Measurements from ENCODE around the gene TMBIM1. TPM values are rescaled to one million over a fixed set of nuclear protein-coding genes. Genes with fewer than 3 reads are reported as not detected.

The TMBIM1 gene, protein sequence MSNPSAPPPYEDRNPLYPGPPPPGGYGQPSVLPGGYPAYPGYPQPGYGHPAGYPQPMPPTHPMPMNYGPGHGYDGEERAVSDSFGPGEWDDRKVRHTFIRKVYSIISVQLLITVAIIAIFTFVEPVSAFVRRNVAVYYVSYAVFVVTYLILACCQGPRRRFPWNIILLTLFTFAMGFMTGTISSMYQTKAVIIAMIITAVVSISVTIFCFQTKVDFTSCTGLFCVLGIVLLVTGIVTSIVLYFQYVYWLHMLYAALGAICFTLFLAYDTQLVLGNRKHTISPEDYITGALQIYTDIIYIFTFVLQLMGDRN
- 100 to 1,000 TPM; 281 to 308 TPM for total RNA-seq
- polyA plus RNA-seq (ENCODE audit: insufficient read length in 6 of 6), result 10 to 100 TPM; 63.5 to 78.4 (median 70.6) TPM
- long read RNA-seq, donor 1, transcript TMBIM1-201 (12 exons, 2,371 nt), result major isoform, 14 of 21 reads
- long read RNA-seq, donor 1, partial matches to known transcripts, result 5 of 21 reads
- long read RNA-seq, donor 1, other reads (novel, unspliced or antisense), result 0 of 21 reads
- long read RNA-seq, donor 2, transcript TMBIM1-201 (12 exons, 2,371 nt), result major isoform, 16 of 17 reads
- long read RNA-seq, donor 2, partial matches to known transcripts, result 0 of 17 reads
- long read RNA-seq, donor 2, other reads (novel, unspliced or antisense), result 0 of 17 reads
- long read RNA-seq, donor 3, transcript TMBIM1-201 (12 exons, 2,371 nt), result major isoform, 9 of 9 reads
- long read RNA-seq, donor 3, partial matches to known transcripts, result 0 of 9 reads
- long read RNA-seq, donor 3, other reads (novel, unspliced or antisense), result 0 of 9 reads
- long read RNA-seq, donor 4, transcript TMBIM1-201 (12 exons, 2,371 nt), result major isoform, 71 of 92 reads
- long read RNA-seq, donor 4, partial matches to known transcripts, result 7 of 92 reads
- long read RNA-seq, donor 4, other reads (novel, unspliced or antisense), result 10 of 92 reads
- long read RNA-seq, donor 5, transcript TMBIM1-201 (12 exons, 2,371 nt), result major isoform, 15 of 16 reads
- long read RNA-seq, donor 5, partial matches to known transcripts, result 0 of 16 reads
- long read RNA-seq, donor 5, other reads (novel, unspliced or antisense), result 0 of 16 reads
- long read RNA-seq, donor 6, transcript TMBIM1-201 (12 exons, 2,371 nt), result major isoform, 18 of 18 reads
- long read RNA-seq, donor 6, partial matches to known transcripts, result 0 of 18 reads
- long read RNA-seq, donor 6, other reads (novel, unspliced or antisense), result 0 of 18 reads
- long read RNA-seq, donor 7, transcript TMBIM1-201 (12 exons, 2,371 nt), result major isoform, 13 of 13 reads
- long read RNA-seq, donor 7, partial matches to known transcripts, result 0 of 13 reads
- long read RNA-seq, donor 7, other reads (novel, unspliced or antisense), result 0 of 13 reads
- long read RNA-seq, donor 8, transcript TMBIM1-201 (12 exons, 2,371 nt), result major isoform, 11 of 11 reads
- long read RNA-seq, donor 8, partial matches to known transcripts, result 0 of 11 reads
- long read RNA-seq, donor 8, other reads (novel, unspliced or antisense), result 0 of 11 reads
- long read RNA-seq, donor 9, partial matches to known transcripts, result 0 of 1 reads
- long read RNA-seq, donor 9, other reads (novel, unspliced or antisense), result 0 of 1 reads
- long read RNA-seq, donor 10, transcript TMBIM1-201 (12 exons, 2,371 nt), result major isoform, 69 of 87 reads
- long read RNA-seq, donor 10, partial matches to known transcripts, result 8 of 87 reads
- long read RNA-seq, donor 10, other reads (novel, unspliced or antisense), result 9 of 87 reads
- long read RNA-seq, donor 11, transcript TMBIM1-201 (12 exons, 2,371 nt), result major isoform, 6 of 7 reads
- long read RNA-seq, donor 11, partial matches to known transcripts, result 0 of 7 reads
- long read RNA-seq, donor 11, other reads (novel, unspliced or antisense), result 0 of 7 reads
- long read RNA-seq, donor 12, transcript TMBIM1-201 (12 exons, 2,371 nt), result major isoform, 12 of 14 reads
- long read RNA-seq, donor 12, partial matches to known transcripts, result 0 of 14 reads
- long read RNA-seq, donor 12, other reads (novel, unspliced or antisense), result 0 of 14 reads

DNA sequence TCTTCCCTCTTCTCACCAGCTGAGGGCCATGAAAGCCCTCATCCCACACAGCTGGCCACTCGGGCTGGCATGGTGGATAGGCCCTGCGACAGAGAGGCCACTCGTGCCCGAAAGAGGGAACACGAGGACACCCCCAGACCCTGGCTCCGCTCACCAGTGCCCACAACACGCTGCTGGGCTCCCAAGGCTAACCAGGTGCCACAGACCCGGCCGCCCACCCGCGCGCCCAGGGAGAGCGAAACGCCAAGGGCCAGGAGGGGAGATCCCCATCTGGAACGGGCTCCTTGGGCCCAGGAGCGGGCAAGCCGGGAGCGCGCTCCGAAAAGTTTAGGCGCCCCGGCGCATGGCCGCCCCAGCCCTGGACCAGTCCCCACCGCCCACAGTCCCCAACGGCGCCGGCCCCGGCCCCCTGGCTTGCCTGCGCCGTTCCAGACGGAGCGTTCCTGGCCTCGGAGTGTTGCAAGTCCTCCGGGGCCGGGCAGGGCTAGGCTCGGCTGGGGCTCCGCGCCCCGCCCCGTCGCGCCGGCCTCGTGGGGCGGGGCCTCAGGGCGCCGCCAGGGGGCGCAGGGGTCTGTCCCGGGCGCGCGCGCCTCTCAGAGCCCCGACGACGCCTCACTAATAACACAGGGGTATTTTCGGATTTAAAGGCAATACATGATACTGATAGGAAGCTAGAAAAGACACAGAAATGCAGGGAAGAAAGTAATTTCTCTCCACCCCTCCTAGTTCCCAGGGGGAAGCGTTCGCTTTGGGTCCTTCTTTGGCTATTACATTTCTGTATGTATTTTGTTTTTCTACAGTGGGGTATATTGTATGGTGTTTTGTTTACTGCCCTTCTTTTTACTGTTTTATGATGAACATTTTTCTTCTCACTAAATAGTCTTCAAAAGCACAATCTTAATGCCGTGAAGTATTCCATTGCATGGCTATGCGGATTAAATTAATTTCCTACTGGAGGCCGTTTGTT, at the start of gene TMBIM1:
TSS of gene TMBIM1 (minus strand) at position 456 of the 967 bp plus-strand sequence. CDS start 10,362 bp downstream, outside the sequence.
- TF ChIP-seq, protein P1, sequence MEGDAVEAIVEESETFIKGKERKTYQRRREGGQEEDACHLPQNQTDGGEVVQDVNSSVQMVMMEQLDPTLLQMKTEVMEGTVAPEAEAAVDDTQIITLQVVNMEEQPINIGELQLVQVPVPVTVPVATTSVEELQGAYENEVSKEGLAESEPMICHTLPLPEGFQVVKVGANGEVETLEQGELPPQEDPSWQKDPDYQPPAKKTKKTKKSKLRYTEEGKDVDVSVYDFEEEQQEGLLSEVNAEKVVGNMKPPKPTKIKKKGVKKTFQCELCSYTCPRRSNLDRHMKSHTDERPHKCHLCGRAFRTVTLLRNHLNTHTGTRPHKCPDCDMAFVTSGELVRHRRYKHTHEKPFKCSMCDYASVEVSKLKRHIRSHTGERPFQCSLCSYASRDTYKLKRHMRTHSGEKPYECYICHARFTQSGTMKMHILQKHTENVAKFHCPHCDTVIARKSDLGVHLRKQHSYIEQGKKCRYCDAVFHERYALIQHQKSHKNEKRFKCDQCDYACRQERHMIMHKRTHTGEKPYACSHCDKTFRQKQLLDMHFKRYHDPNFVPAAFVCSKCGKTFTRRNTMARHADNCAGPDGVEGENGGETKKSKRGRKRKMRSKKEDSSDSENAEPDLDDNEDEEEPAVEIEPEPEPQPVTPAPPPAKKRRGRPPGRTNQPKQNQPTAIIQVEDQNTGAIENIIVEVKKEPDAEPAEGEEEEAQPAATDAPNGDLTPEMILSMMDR (IDR thresholded peaks at IDR 0.05), result peak; percentile 97 to 98
- ATAC-seq (peak; percentile 90), DNase-seq (peak; percentile 77 to 96 (median 82))
- Histone ChIP-seq H3K4me3 (peak within 1 kb of the TSS; percentile 75 to 95), H3K4me1 (peaks cover 41 to 76% of the 10 kb centered on the region in 2 donors), H3K27me3 (no peaks in the 10 kb centered on the region), H3K9me3 (no peaks in the 10 kb centered on the region), H3K36me3 (no peaks in the 10 kb centered on the region), H3K27ac (peak within 1 kb of the TSS; percentile 98)
- intact Hi-C loops (cut with DNase I), result no loop called here

DNA sequence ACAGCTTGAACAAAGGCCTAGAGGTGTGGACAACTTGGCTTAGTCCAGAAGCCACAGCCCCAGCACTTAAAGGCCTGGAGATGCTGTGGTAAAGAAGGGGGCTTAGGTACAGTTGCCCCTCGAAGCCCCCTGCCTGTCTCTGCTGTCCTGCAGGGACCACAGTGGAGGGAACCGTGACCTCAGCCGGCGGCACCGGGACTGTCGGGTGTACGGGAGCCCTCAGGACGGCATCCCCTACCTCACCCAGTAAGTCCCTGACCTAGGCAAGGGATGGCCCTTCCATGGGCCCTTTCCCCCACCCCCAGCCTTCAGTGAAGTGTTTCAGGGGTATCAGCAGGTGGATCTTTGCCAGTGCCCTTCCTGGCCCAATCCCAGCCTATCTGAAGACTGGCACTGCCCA, 49.1 kb upstream of the TMBIM1 start:
- intact Hi-C loops (cut with DNase I), result no loop called here
- H3K27ac ChIP-seq, result no peak overlapping the region
- TF ChIP-seq, protein P1 (IDR thresholded peaks at IDR 0.05), result no peak
- no peaks in the 10 kb centered on the region for H3K9me3 ChIP-seq
- ATAC-seq, result no peak
- H3K4me3 ChIP-seq, result no peak overlapping the region
- no peaks in the 10 kb centered on the region for H3K4me1 ChIP-seq
- H3K27me3 ChIP-seq, result no peaks in the 10 kb centered on the region
- DNase-seq, result no peak
- peaks cover 0 to 75% of the 10 kb centered on the region in 2 donors for H3K36me3 ChIP-seq

DNA sequence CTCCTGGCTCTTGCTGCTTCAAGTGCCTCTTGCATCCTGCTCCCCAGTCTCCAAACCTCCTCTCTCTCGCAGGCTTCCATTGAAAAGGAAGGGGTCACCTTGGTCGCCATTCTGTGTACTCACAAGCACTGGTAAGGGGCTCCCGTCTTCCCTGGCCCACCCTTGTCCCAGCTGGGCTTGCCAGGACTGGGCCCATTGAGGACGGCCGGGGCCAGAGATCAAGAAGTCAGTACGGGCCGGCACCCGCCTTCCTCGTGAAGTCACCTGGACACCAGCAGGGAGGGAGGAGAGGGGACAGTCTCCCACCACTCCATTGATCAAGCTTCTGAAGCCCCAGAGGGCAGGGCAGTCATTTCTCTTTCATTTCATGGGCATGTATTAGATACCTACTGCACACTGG, 48.4 kb upstream of the TMBIM1 start:
- H3K27ac ChIP-seq, result no peak overlapping the region
- DNase-seq (no peak), ATAC-seq (no peak)
- no peaks in the 10 kb centered on the region for H3K9me3 ChIP-seq
- intact Hi-C loops (cut with DNase I), result no loop called here
- H3K36me3 ChIP-seq, result peaks cover 0 to 67% of the 10 kb centered on the region in 2 donors
- H3K4me3 ChIP-seq, result no peak overlapping the region
- H3K4me1 ChIP-seq, result no peaks in the 10 kb centered on the region
- TF ChIP-seq, protein P1 (IDR thresholded peaks at IDR 0.05), result no peak
- H3K27me3 ChIP-seq, result no peaks in the 10 kb centered on the region
